ENCODE data around the gene IKZF1. TPM values are rescaled to one million over a fixed set of nuclear protein-coding genes. Genes with fewer than 3 reads are reported as not detected.

Gene IKZF1
- polyA plus RNA-seq, 2 of the 4 experiments (the other 2 are of a cell fraction) = not detected

- TF ChIP-seq, protein P1, sequence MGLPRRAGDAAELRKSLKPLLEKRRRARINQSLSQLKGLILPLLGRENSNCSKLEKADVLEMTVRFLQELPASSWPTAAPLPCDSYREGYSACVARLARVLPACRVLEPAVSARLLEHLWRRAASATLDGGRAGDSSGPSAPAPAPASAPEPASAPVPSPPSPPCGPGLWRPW (IDR thresholded peaks at IDR 0.05) = no peak
- no peak for TF ChIP-seq HMGXB4 (CRISPR knock-in tag; IDR thresholded peaks at IDR 0.05; ENCODE audit: borderline replicate concordance)
- no peak for TF ChIP-seq RCOR1 (IDR thresholded peaks at IDR 0.05; ENCODE audit: low read depth, low read length)
- TF ChIP-seq, protein P2, sequence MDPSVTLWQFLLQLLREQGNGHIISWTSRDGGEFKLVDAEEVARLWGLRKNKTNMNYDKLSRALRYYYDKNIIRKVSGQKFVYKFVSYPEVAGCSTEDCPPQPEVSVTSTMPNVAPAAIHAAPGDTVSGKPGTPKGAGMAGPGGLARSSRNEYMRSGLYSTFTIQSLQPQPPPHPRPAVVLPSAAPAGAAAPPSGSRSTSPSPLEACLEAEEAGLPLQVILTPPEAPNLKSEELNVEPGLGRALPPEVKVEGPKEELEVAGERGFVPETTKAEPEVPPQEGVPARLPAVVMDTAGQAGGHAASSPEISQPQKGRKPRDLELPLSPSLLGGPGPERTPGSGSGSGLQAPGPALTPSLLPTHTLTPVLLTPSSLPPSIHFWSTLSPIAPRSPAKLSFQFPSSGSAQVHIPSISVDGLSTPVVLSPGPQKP (IDR thresholded peaks at IDR 0.05; ENCODE audit: low read depth, low read length) = no peak
- TF ChIP-seq CHD2 (IDR thresholded peaks at IDR 0.05; ENCODE audit: low read length, partially characterized antibody) = no peak
- no peak for TF ChIP-seq HEYL (CRISPR knock-in tag; IDR thresholded peaks at IDR 0.05)
- TF ChIP-seq RAD21 (conservative IDR thresholded peaks at IDR 0.05 in 1 of 2, IDR thresholded peaks at IDR 0.05 in 1 of 2) = no peak
- no peak for TF ChIP-seq HOXB5 (CRISPR knock-in tag; IDR thresholded peaks at IDR 0.05)
- TF ChIP-seq ZNF302 (CRISPR knock-in tag; IDR thresholded peaks at IDR 0.05) = no peak
- TF ChIP-seq, protein P3, sequence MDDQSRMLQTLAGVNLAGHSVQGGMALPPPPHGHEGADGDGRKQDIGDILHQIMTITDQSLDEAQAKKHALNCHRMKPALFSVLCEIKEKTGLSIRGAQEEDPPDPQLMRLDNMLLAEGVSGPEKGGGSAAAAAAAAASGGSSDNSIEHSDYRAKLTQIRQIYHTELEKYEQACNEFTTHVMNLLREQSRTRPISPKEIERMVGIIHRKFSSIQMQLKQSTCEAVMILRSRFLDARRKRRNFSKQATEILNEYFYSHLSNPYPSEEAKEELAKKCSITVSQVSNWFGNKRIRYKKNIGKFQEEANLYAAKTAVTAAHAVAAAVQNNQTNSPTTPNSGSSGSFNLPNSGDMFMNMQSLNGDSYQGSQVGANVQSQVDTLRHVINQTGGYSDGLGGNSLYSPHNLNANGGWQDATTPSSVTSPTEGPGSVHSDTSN (IDR thresholded peaks at IDR 0.05) = no peak
- TF ChIP-seq CBX8 (IDR thresholded peaks at IDR 0.05) = no peak
- TF ChIP-seq ZC3H11A (IDR thresholded peaks at IDR 0.05) = no peak
- TF ChIP-seq CTCF (IDR thresholded peaks at IDR 0.05) = no peak
- TF ChIP-seq MAZ (IDR thresholded peaks at IDR 0.05; ENCODE audit: borderline replicate concordance, low read depth, low read length) = no peak
- no peak for TF ChIP-seq MAX (IDR thresholded peaks at IDR 0.05)
- no peak for TF ChIP-seq EHMT2 (IDR thresholded peaks at IDR 0.05; ENCODE audit: low read depth)
- TF ChIP-seq MYC (IDR thresholded peaks at IDR 0.05; ENCODE audit: borderline replicate concordance, low read length) = no peak
- TF ChIP-seq ZFP36 (IDR thresholded peaks at IDR 0.05; ENCODE audit: borderline replicate concordance, partially characterized antibody) = no peak
- no peaks in the 10 kb centered on the region for H3K9me3 ChIP-seq
- 65% methylated on average over 28 of the region's 28 CpGs for WGBS (ENCODE audit: missing lambda C conversion rate)
- ChIA-PET CTCF (no interaction called here), POLR2A (no interaction called here)
- DNase-seq (ENCODE audit: low read depth in 1 of 2, low spot score in 1 of 2) = no peak
- H3K4me2 ChIP-seq = no peak overlapping the region
- ATAC-seq = peak in 1 of 2 experiments; percentile 65; a peak in 3 of 6 replicates
- no peak overlapping the region for H3K4me3 ChIP-seq
- FAIRE-seq = no peak
- H3K4me1 ChIP-seq = 0 out of 3 replicates have a peak, but pooled peaks cover 7% of the 10 kb centered on the region
- H3K27ac ChIP-seq = no peak overlapping the region
Measured at GRCh38 chr7:50302486-50303334, 1.8 kb upstream of the IKZF1 start.
